ENCODE results near the gene CBX2.
"Not testable (repeated sequence)": the region's sequence is repeated elsewhere in the genome, so short reads cannot be mapped to it uniquely, and the experiment has no call there.

CBX2 gene

DNA sequence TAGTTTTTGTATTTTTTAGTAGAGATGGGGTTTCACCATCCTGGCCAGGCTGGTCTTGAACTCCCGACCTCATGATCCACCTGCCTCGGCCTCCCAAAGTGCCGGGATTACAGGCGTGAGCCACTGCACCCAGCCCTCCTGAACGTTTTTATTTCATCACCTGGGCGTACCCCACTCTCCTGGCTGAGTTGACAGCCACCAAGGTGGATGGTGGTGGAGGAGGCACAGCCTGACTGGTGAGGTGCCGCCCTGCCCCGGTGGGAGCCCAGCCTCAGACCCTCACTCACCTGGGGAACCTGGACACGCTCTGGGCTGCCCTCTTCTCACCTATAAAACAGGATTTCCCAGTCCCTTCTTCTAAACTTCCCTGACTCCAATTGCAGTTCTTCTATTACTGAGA, 5.2 kb upstream of the CBX2 start:
- not testable (repeated sequence) for DNase-seq

DNA sequence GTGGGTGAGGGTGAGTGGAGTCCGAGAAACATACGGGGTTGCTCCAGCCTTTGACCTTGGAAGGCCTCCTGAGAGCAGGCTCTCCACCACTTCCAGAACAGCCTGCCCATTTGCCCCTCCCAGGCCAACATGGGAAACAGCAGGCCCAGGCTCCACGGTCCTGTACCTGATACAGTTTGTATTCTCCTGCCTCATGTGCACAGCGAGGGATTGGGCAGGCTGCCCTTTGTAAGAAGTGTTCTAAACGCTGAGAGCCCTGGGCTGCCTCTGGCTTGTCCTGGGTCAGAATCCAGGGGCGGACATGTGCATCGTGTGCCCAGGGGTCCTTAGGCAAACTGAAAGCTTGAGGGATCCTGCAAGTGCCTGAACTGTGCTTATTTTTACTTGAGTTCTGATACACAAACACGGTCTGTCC, 3.4 kb upstream of the CBX2 start:
- DNase-seq, result no peak

DNA sequence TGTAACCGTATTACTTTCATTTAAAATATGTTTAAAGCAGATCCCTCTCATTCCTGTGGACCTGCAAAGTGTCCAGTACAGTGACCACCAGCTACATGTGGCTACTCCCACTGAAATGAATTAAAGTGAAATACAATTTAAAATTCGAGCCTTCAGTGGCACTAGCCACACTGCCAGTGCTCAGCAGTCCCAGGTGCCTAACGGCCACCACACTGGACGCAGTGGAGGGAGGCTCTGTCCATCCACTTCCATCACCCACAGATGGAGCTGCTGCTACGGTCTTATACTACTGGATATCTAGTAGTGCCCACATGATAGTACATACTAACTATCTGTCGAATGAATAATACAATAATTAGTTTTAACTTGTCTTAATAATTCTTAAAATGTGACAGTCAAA, 2.3 kb upstream of the CBX2 start:
- no peak for DNase-seq

DNA sequence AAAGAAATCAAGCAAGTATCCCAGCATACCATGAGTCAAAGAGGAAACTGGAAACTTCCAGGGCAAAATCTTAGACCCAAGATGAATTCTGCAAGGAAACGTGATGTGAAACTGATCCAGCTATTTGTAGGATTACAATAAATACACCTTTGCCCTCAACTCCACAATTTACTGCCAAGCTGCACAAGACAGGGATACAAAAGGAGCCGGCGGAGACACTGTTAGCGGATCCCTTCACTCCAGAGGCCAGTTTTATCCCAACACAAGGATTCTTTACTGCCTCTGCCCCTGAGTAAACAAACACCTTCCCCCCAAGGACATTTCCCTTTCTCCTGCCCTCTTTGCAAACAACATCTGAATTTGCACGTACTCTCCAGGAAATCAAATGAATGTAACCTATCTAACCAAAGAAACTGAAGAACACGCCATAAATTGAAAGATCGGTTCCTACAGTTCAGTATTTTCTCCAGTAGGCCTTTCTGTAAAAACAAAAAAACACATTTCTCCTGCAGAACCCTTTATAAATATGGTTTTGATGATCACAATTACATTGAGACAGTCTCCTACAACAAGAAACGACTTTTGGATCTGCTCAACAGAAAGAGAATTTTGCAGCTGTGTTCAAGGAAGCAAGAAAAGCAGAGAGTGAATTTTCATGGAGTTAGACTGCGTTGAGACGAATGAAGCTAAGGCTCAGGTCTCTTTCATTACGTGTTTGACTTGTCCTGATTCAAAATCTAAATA, 1.4 kb upstream of the CBX2 start:
- no peak for DNase-seq

DNA sequence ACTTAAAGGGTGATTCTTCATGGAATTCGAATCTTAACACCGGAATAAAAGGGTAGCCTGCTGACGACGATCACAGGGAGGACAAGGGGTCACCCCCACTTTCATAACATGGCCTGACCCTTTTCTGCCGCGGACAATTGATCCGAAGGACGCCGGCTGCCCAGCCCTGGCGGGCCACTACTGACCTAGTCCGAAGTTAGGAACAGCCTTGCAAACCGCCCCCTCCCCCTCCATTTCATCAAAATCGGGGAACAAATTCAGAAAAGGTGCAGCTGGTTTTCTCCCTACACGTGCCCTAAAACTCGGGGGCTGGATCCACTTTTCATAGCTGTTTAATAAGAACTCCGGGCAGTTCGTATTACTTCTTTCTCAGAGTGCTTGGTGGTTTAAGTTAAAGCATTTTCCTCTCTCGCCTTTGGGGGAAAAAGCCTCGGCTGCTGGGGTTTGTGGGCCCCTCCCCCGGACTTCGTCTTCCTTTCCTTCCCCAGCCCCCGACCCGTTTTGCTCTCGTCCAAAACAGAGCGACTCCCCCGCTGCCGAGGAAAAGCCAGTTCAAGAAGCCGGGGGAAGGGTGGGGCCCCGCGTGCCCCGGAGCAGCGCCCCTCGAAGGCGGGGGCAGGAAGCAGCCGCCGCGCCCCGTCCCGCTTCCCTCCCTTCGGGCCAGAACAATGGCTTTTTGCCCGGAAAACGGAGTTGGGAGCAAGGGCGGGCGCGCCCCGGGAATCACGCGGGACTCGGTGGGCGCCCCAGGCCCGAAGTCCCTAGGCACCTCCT, 641 bp upstream of the CBX2 start:
- DNase-seq, result peak; percentile 59

GRCh38 chr17:79778504-79779083, 646 bp downstream of the CBX2 start:
- DNase-seq, result no peak

- DNase-seq, result no peak
Observed at GRCh38 chr17:79779084-79779529, 1.2 kb downstream of the CBX2 start.

- DNase-seq, result no peak
Observed at GRCh38 chr17:79779661-79780365, 1.9 kb downstream of the CBX2 start.

DNA sequence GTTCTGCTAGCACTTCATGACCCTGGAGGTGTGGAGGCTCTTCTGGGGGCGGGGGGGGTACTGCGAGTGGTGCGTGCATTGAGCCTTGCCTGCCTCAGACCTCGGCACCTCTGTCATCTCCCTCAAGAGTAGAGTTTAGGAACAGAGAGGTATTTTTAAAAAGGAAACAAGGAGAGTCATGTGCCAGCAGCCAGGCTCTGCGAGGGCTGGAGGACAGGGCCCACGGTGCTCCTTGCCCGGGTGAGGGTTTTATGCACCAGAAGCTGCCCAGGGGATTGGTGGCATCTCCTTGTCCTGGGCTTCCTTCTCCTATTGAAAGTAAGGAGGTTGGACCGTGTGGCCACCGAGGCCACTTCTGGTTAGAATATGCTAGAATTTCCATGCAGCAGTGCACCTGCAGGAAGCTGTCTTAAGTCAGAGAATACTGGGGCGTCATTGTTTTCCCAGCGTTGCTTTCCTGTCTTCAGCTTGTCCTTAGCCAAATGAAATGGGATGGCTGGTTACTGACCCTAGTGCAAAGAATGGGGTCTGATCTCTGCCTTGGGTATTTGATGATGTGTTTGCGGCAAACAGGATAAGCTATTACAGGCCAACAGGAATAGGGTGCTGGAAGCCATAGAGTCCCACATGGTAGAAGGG, 3.2 kb downstream of the CBX2 start:
- DNase-seq, result no peak

DNA sequence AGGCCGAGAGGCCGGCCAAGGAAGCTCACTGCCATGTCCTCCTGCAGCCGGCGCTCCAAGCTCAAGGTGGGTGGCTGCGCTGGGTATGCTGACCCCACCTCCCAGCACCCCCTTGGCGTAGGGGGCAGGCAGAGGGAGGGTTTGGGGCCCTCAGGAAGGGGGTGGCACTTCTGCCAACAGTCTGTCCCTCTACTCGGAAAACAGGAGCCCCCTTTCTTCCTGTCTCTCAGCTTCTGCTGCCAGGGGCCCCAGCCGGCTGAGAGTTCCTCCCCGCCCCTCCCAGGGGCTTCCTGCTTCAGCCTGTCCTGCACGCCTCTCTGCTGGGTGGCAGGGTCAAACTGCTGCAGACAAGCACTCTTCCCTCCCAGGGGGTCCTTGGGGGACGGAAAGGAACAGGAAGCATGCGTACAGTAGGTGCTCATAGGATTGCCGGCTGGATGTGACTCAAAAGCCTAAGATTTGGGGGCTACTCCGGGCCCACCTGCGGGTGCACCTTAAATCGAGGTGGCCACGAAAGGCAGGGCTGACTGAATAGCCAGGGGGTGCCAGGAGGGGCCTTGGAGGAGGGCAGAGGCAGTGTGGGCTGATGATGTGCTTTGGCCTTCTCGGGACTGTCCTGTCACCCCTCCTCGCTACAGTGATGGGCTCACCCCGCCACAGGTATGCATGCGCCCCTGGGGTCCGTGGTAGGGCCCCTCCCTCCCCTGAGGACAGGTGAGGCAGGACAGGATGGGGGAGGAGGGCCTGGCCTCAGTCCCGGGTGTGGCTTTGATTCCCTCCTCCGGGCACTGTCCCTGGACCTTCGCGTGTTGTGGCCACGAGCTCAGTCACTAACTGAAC, 4.0 kb downstream of the CBX2 start:
- no peak for DNase-seq

DNA sequence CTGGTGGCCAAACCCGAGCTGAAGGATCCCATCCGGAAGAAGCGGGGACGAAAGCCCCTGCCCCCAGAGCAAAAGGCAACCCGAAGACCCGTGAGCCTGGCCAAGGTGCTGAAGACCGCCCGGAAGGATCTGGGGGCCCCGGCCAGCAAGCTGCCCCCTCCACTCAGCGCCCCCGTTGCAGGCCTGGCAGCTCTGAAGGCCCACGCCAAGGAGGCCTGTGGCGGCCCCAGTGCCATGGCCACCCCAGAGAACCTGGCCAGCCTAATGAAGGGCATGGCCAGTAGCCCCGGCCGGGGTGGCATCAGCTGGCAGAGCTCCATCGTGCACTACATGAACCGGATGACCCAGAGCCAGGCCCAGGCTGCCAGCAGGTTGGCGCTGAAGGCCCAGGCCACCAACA, 5.9 kb downstream of the CBX2 start:
- DNase-seq, result no peak

GRCh38 chr17:79784353-79785016, 6.5 kb downstream of the CBX2 start:
- DNase-seq, result no peak

- DNase-seq, result no peak
Observed at GRCh38 chr17:79785017-79785899, 7.3 kb downstream of the CBX2 start.

DNA sequence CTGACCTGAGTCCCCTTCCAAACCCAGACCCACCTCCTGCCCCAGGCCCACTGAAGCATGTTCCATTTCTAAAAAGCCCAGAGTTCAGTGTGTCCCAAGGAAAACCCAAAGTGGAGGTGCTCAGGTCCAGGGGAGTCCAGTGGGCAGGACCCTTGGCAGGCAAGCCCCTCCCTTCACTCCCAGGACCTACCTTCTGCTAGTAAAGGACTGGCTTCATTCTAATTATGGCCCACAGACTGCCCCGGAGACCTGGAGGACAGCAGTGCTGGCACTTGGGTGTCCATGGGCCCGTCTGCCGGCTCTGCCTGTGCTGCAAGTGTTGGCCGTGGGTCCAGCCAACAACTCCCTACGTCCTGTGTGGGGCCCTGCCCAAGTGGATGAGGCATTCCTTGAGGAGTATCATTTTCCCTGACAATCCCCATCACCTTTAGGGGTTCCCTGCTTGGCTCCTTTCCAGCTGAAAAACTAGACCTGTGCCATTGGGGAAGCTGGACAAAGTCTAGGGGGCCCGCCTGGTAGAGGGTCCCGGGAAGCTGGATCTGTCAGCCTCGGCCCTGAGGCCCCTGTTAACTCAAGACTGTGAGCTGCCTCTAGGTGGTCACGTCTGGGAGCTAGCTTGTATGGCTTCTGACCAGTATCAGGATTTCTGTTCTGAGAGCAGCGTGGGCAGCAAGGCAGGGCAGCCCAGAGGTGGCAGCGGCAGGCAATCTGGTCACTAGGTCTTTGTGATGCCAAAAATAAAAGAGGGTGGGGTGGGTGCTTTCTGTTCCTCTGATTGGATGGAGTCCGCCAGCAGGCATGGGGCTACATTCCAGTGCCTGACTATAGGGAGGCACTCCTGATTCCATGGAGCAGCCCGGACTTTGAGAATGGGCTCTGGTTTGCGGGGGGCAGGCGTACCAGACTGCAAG, 8.2 kb downstream of the CBX2 start:
- DNase-seq, result no peak

DNA sequence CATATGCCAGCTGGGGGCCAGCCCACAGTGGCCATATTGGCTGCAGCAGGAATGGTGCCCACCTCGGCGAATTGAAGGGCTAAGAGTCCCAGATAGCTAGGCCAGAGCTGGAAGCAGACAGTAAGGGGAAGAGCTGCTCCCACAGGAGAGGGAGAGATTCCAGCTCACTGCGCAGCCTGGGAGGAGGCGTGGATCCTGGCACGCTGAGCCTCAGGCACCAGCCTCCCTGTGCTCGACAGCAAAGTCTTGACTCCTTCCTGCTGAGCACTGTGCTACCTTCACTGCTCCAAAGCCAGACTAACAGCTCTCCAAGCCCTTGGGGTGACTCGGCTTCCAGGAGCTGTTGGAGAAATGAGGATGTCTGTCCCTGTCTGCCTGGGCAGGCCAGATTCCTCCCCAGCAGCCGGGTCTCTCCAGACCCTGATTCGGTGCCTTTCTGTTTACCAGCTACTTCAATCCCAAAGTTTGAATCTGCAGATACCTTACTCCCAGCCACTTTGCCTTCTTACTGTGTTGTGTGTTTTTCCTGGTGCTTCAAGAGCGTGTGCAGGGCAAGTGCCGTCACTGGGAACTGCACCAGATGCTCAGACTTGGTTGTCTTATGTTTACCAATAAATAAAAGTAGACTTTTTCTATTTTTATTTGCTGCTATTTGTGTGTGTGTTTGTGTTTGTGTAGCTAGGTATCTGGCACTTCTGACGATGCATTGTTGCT, 9.1 kb downstream of the CBX2 start:
- no peak for DNase-seq

GRCh38 chr17:79788455-79788854, 10.5 kb downstream of the CBX2 start:
- no peak for DNase-seq

GRCh38 chr17:79788989-79789942, 11.3 kb downstream of the CBX2 start:
- no peak for DNase-seq
